B cell (primary cell): Measurements from ENCODE around the gene ATF7IP2. TPM values are rescaled to one million over a fixed set of nuclear protein-coding genes. Genes with fewer than 3 reads are reported as not detected.
"Not testable (repeated sequence)": the region's sequence is repeated elsewhere in the genome, so short reads cannot be mapped to it uniquely, and the experiment has no call there.

Source experiments
- ATAC-seq: fragments of 200-7000 bp; cut with Tn5 transposase; one replicate; pipeline ENCODE4 v1.10.0; 2021; ENCODE audit warnings: low read depth, mild to moderate bottlenecking, moderate number of reproducible peaks, moderate library complexity
- CTCF ChIA-PET: fragments of 350-600 bp; sonication (Branson Sonifier 250); formaldehyde crosslinking; loops from one replicate; lab custom pipeline; 2021; ENCODE audit warnings: antibody characterized with exemption, inconsistent platforms; lab: Charles Lee
- POLR2A ChIA-PET: fragments of 350-600 bp; sonication (Branson Sonifier 250); formaldehyde crosslinking; loops from one replicate; lab custom pipeline; 2021; ENCODE audit warnings: antibody characterized with exemption; lab: Charles Lee
- DNase-seq: peaks from one replicate; pipeline ENCODE4 v3.0.0; 2013
- H2AFZ ChIP-seq: 2 replicates; pipeline ENCODE4 v1.6.1; 2012; ENCODE audit warnings: mild to moderate bottlenecking, low read depth, low read length; ENCODE audit not compliant: insufficient read depth, poor library complexity, severe bottlenecking
- H3K27ac ChIP-seq, 2 donors: 1 replicate in 1 of 2; 2 replicates in 1 of 2; pipeline ENCODE4 v1.5.1; 2012 to 2013; ENCODE audit warnings: low read length in 2 of 2, mild to moderate bottlenecking in 2 of 2, moderate library complexity in 1 of 2
- H3K27me3 ChIP-seq, 4 experiments: fragments of 200-600 bp in 1 of 4; sonication (generic) in 1 of 4; replicated peaks in 1 of 4; 1 replicate in 2 of 4; 2 replicates in 2 of 4; pipeline versions ENCODE4 v1.6.1 to v1.7.0; 2013 to 2016; ENCODE audit warnings: low read length in 3 of 4, mild to moderate bottlenecking in 2 of 4, mixed read lengths in 1 of 4, moderate library complexity in 1 of 4; ENCODE audit not compliant: insufficient read depth in 4 of 4, control insufficient read depth in 3 of 4; ENCODE audit errors: control extremely low read depth in 1 of 4
- H3K36me3 ChIP-seq, 2 experiments: replicated peaks in 1 of 2; 1 replicate in 1 of 2; 2 replicates in 1 of 2; pipeline versions ENCODE4 v1.6.1 to v1.7.1; 2013; ENCODE audit warnings: low read length in 1 of 2; ENCODE audit not compliant: insufficient read depth in 2 of 2, control insufficient read depth in 1 of 2; ENCODE audit errors: control extremely low read depth in 1 of 2, extremely low read depth in 1 of 2
- H3K4me1 ChIP-seq, 2 donors: fragments of 200-600 bp in 1 of 2; sonication (generic) in 1 of 2; 1 replicate in 1 of 2; 2 replicates in 1 of 2; pipeline versions ENCODE4 v1.5.1 to v1.6.1; 2013 to 2017; ENCODE audit warnings: low read length in 2 of 2; ENCODE audit not compliant: control insufficient read depth in 2 of 2, insufficient read depth in 2 of 2
- H3K4me2 ChIP-seq: replicated peaks from 2 replicates; pipeline ENCODE3; 2012; ENCODE audit warnings: mild to moderate bottlenecking, low read depth, low read length; ENCODE audit not compliant: poor library complexity, severe bottlenecking
- H3K4me3 ChIP-seq, 5 experiments: fragments of 200-600 bp in 1 of 5; sonication (generic) in 1 of 5; 1 replicate in 3 of 5; 2 replicates in 2 of 5; pipeline versions ENCODE4 v1.5.1 to v1.7.0; 2011 to 2016; ENCODE audit warnings: low read length in 4 of 5, mild to moderate bottlenecking in 4 of 5, low read depth in 2 of 5, control low read depth in 1 of 5, moderate library complexity in 1 of 5; ENCODE audit not compliant: insufficient read depth in 1 of 5; ENCODE audit errors: control extremely low read depth in 1 of 5, extremely low read depth in 1 of 5
- H3K79me2 ChIP-seq: fragments of 200-600 bp; sonication (generic); one replicate; pipeline ENCODE4 v1.6.0; 2016; ENCODE audit warnings: low read length; ENCODE audit not compliant: control insufficient read depth, insufficient read depth
- H3K9ac ChIP-seq: fragments of 200-600 bp; sonication (generic); 2 replicates; pipeline ENCODE4 v1.6.1; 2017; ENCODE audit warnings: mild to moderate bottlenecking, low read length, moderate library complexity
- H3K9me3 ChIP-seq, 3 donors: one replicate each; pipeline versions ENCODE4 v1.6.1 to v1.7.1; 2013; ENCODE audit warnings: low read length in 2 of 3; ENCODE audit not compliant: control insufficient read depth in 2 of 3, insufficient read depth in 1 of 3; ENCODE audit errors: control extremely low read depth in 1 of 3
- H4K20me1 ChIP-seq: 2 replicates; pipeline ENCODE4 v1.6.0; 2012; ENCODE audit warnings: mild to moderate bottlenecking, low read length; ENCODE audit not compliant: insufficient read depth, control insufficient read depth, poor library complexity, severe bottlenecking
- H3K27ac Mint-ChIP-seq: one replicate; pipeline ENCODE4 v1.8.0; 2021; ENCODE audit warnings: mixed read lengths
- H3K27me3 Mint-ChIP-seq: one replicate; pipeline ENCODE4 v1.8.0; 2021; ENCODE audit warnings: mixed read lengths
- H3K4me1 Mint-ChIP-seq: one replicate; pipeline ENCODE4 v1.8.0; 2021; ENCODE audit warnings: mixed read lengths
- H3K4me3 Mint-ChIP-seq: one replicate; pipeline ENCODE4 v1.8.0; 2021; ENCODE audit warnings: mixed read lengths
- H3K9me3 Mint-ChIP-seq: one replicate; pipeline ENCODE4 v1.8.0; 2022; ENCODE audit warnings: mixed read lengths; ENCODE audit not compliant: insufficient read depth
- CTCF ChIP-seq: fragments of 200-600 bp; IDR thresholded peaks from one replicate; pipeline ENCODE4 v1.8.0; 2022; ENCODE audit warnings: antibody characterized with exemption, mild to moderate bottlenecking
- EZH2 ChIP-seq: IDR thresholded peaks from 2 replicates; pipeline ENCODE4 v1.6.1; 2012; ENCODE audit warnings: borderline replicate concordance, low read depth, mild to moderate bottlenecking, moderate library complexity, low read length; ENCODE audit not compliant: insufficient read depth, poor library complexity, severe bottlenecking
- WGBS: methylation state at CpG from one replicate; pipeline ENCODE4 v1.1.5; 2013; ENCODE audit warnings: missing lambda C conversion rate; ENCODE audit not compliant: insufficient coverage; 5-methylcytosine and 5-hydroxymethylcytosine counted together
- intact Hi-C: fragments of 100-400 bp; cut with micrococcal nuclease; formaldehyde crosslinking; loops from one replicate; pipeline ENCODE4 v1.10.0; 2022
- polyA plus RNA-seq: library from polyadenylated mRNA; depleted of rRNA; stranded (reverse); fragments of >200 nt; gene quantifications from 2 replicates; pipeline ENCODE4 v1.2.3, GENCODE V29; 2012
- total RNA-seq, 2 donors: library from RNA; stranded (reverse); fragments of 120-200 nt in 1 of 2; gene quantifications; 1 replicate in 1 of 2; 2 replicates in 1 of 2; pipeline versions ENCODE4 v1.2.3 to v1.2.4, GENCODE V29; 2013 to 2022

ATF7IP2 gene
- total and polyA plus RNA-seq, 2 donors (not counting 1 experiment from before 2014, with no cell fraction given), result 67.5 to 105 TPM

- H3K27me3 ChIP-seq, result no peaks in the 10 kb centered on the region
- H3K4me3 Mint-ChIP-seq, result no peak overlapping the region
- peaks cover 0 to 3% (median 1%) of the 10 kb centered on the region in 3 donors for H3K9me3 ChIP-seq
- no peaks in the 10 kb centered on the region for H3K4me1 Mint-ChIP-seq
- peaks cover 13 to 19% of the 10 kb centered on the region in 2 experiments for H3K36me3 ChIP-seq
- H3K9ac ChIP-seq, result no peak overlapping the region
- H4K20me1 ChIP-seq, result no peaks in the 10 kb centered on the region
- intact Hi-C loops, result loop anchor here (10.0 kb wide), 1 partner anchor 46 kb away; no protein-coding TSS in a partner anchor
- H3K4me1 ChIP-seq, result no peaks in the 10 kb centered on the region
- H3K27me3 Mint-ChIP-seq, result no peaks in the 10 kb centered on the region
- H3K4me3 ChIP-seq, result no peak overlapping the region
- H3K9me3 Mint-ChIP-seq, result no peaks in the 10 kb centered on the region
- no peak for ATAC-seq
- POLR2A ChIA-PET, result no interaction called here
- no peaks in the 10 kb centered on the region for H3K79me2 ChIP-seq
- H3K27ac ChIP-seq, result no peak overlapping the region
- DNase-seq, result no peak
- H2AFZ ChIP-seq, result no peak overlapping the region
- CTCF ChIA-PET, result interaction anchor here (1.1 to 1.2 kb wide), 2 partner anchors 81 to 1076 kb away, joined by 3 read pairs; no protein-coding TSS in a partner anchor
- TF ChIP-seq EZH2 (no peak), CTCF (no peak)
- 100% methylated on average over 2 of the region's 3 CpGs for WGBS
- no peak overlapping the region for H3K4me2 ChIP-seq
- H3K27ac Mint-ChIP-seq, result no peak overlapping the region
Measured at GRCh38 chr16:10428433-10429168, 42.7 kb downstream of the ATF7IP2 start.

GRCh38 chr16:10429299-10429969 is 43.6 kb downstream of the ATF7IP2 start:
- H3K36me3 ChIP-seq, result peaks cover 13 to 27% of the 10 kb centered on the region in 2 experiments
- ATAC-seq, H3K27me3 ChIP-seq, H2AFZ ChIP-seq, H3K4me2 ChIP-seq, H3K4me3 Mint-ChIP-seq, H3K4me1 ChIP-seq, H3K9me3 ChIP-seq, H3K9me3 Mint-ChIP-seq, H3K9ac ChIP-seq, H3K27me3 Mint-ChIP-seq, H3K4me3 ChIP-seq, H3K79me2 ChIP-seq, H3K27ac Mint-ChIP-seq, H3K4me1 Mint-ChIP-seq, DNase-seq, H4K20me1 ChIP-seq, POLR2A ChIA-PET, H3K27ac ChIP-seq: not testable (repeated sequence)
- intact Hi-C loops, result loop anchor here (10.0 kb wide), 1 partner anchor 45 kb away; no protein-coding TSS in a partner anchor
- 98% methylated on average over 9 of the region's 12 CpGs for WGBS
- CTCF ChIA-PET, result interaction anchor here (0.9 to 1.1 kb wide), 2 partner anchors 80 to 172 kb away, joined by 3 to 4 read pairs; no protein-coding TSS in a partner anchor
